Measurements from ENCODE around the gene TARBP2. TPM values are rescaled to one million over a fixed set of nuclear protein-coding genes. Genes with fewer than 3 reads are reported as not detected.

Gene TARBP2
- total RNA-seq, 1 experiment from 2014 or later, result 74.0 TPM

DNA sequence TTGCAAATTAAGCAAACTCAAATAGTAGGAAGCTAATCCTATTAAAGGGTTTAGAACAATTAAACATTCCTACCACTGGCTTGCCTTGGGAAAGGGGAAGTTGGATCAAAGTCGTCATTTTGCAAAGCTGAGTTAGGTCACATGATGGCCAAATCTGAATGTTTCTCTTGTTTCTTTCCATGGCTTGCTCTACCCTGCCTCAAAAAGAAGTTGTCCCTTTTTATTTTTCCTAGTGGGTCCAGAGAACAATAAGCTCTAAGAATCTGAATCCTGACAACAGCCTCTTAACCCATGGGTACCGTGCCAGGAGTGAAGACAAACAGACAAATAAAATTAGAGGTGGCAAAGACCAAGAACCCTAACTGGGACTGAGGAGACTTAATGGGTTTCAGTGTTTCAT, 32.4 kb downstream of the TARBP2 start:
- H3K36me3 Mint-ChIP-seq, result peaks cover 29% of the 10 kb centered on the region

DNA sequence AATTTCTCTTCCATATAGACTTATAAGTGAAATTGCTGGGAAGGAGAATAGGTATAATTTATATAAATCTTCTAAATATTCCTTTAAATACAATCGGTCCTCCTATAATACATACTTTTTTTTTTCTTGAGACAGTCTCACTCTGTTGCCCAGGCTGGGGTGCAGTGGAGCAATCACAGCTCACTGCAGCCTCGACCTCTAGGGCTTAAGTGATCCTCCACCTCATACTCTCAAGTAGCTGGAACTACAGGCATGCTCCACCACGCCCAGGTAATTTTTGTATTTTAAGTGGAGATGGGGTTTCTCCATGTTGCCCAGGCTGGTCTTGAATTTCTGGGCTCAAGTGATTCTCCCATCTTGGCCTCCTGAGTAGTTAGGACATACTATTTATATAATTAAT, 35.9 kb downstream of the TARBP2 start:
- POLR2A ChIA-PET, result no interaction called here
- CTCF ChIA-PET, result no interaction called here
- DNase-seq (ENCODE audit: low spot score), result no peak
- no peak for TF ChIP-seq ZBTB21 (CRISPR knock-in tag; IDR thresholded peaks at IDR 0.05; ENCODE audit: borderline replicate concordance)
- H3K27ac Mint-ChIP-seq, result no peak overlapping the region
- no peaks in the 10 kb centered on the region for H3K4me1 Mint-ChIP-seq
- H3K9me3 Mint-ChIP-seq, result no peaks in the 10 kb centered on the region
- no peak overlapping the region for H3K4me3 Mint-ChIP-seq
- peaks cover 26% of the 10 kb centered on the region for H3K36me3 Mint-ChIP-seq
- ATAC-seq, result no peak
- H3K27me3 Mint-ChIP-seq (ENCODE audit: low read depth), result no peaks in the 10 kb centered on the region

More for the DNA sequence above, 32.4 kb downstream of the TARBP2 start:
- no peaks in the 10 kb centered on the region for H3K4me1 Mint-ChIP-seq
- no peaks in the 10 kb centered on the region for H3K9me3 Mint-ChIP-seq
- ChIA-PET CTCF (interaction anchor here (1.1 kb wide), 1 partner anchor 10 kb away, joined by 6 read pairs; no protein-coding TSS in a partner anchor), POLR2A (no interaction called here)
- TF ChIP-seq ELF4 (CRISPR knock-in tag; IDR thresholded peaks at IDR 0.05; ENCODE audit: low read depth), result no peak
- TF ChIP-seq, protein P1, sequence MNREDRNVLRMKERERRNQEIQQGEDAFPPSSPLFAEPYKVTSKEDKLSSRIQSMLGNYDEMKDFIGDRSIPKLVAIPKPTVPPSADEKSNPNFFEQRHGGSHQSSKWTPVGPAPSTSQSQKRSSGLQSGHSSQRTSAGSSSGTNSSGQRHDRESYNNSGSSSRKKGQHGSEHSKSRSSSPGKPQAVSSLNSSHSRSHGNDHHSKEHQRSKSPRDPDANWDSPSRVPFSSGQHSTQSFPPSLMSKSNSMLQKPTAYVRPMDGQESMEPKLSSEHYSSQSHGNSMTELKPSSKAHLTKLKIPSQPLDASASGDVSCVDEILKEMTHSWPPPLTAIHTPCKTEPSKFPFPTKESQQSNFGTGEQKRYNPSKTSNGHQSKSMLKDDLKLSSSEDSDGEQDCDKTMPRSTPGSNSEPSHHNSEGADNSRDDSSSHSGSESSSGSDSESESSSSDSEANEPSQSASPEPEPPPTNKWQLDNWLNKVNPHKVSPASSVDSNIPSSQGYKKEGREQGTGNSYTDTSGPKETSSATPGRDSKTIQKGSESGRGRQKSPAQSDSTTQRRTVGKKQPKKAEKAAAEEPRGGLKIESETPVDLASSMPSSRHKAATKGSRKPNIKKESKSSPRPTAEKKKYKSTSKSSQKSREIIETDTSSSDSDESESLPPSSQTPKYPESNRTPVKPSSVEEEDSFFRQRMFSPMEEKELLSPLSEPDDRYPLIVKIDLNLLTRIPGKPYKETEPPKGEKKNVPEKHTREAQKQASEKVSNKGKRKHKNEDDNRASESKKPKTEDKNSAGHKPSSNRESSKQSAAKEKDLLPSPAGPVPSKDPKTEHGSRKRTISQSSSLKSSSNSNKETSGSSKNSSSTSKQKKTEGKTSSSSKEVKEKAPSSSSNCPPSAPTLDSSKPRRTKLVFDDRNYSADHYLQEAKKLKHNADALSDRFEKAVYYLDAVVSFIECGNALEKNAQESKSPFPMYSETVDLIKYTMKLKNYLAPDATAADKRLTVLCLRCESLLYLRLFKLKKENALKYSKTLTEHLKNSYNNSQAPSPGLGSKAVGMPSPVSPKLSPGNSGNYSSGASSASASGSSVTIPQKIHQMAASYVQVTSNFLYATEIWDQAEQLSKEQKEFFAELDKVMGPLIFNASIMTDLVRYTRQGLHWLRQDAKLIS (CRISPR knock-in tag; IDR thresholded peaks at IDR 0.05; ENCODE audit: borderline replicate concordance), result no peak
- no peak for TF ChIP-seq ZNF317 (CRISPR knock-in tag; IDR thresholded peaks at IDR 0.05; ENCODE audit: borderline replicate concordance, low read depth)
- no peak for TF ChIP-seq EMX1 (CRISPR knock-in tag; IDR thresholded peaks at IDR 0.05)
- TF ChIP-seq, protein P2, sequence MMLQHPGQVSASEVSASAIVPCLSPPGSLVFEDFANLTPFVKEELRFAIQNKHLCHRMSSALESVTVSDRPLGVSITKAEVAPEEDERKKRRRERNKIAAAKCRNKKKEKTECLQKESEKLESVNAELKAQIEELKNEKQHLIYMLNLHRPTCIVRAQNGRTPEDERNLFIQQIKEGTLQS (CRISPR knock-in tag; conservative IDR thresholded peaks at IDR 0.05), result no peak
- no peak for TF ChIP-seq OVOL2 (CRISPR knock-in tag; IDR thresholded peaks at IDR 0.05; ENCODE audit: borderline replicate concordance)
- TF ChIP-seq CBFB (CRISPR knock-in tag; IDR thresholded peaks at IDR 0.05; ENCODE audit: low read depth), result no peak
- TF ChIP-seq, protein P3, sequence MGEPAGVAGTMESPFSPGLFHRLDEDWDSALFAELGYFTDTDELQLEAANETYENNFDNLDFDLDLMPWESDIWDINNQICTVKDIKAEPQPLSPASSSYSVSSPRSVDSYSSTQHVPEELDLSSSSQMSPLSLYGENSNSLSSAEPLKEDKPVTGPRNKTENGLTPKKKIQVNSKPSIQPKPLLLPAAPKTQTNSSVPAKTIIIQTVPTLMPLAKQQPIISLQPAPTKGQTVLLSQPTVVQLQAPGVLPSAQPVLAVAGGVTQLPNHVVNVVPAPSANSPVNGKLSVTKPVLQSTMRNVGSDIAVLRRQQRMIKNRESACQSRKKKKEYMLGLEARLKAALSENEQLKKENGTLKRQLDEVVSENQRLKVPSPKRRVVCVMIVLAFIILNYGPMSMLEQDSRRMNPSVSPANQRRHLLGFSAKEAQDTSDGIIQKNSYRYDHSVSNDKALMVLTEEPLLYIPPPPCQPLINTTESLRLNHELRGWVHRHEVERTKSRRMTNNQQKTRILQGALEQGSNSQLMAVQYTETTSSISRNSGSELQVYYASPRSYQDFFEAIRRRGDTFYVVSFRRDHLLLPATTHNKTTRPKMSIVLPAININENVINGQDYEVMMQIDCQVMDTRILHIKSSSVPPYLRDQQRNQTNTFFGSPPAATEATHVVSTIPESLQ (CRISPR knock-in tag; IDR thresholded peaks at IDR 0.05), result no peak
- TF ChIP-seq ZNF219 (CRISPR knock-in tag; IDR thresholded peaks at IDR 0.05; ENCODE audit: borderline replicate concordance), result no peak
- no peak for TF ChIP-seq ZNF671 (CRISPR knock-in tag; IDR thresholded peaks at IDR 0.05)
- TF ChIP-seq, protein P4, sequence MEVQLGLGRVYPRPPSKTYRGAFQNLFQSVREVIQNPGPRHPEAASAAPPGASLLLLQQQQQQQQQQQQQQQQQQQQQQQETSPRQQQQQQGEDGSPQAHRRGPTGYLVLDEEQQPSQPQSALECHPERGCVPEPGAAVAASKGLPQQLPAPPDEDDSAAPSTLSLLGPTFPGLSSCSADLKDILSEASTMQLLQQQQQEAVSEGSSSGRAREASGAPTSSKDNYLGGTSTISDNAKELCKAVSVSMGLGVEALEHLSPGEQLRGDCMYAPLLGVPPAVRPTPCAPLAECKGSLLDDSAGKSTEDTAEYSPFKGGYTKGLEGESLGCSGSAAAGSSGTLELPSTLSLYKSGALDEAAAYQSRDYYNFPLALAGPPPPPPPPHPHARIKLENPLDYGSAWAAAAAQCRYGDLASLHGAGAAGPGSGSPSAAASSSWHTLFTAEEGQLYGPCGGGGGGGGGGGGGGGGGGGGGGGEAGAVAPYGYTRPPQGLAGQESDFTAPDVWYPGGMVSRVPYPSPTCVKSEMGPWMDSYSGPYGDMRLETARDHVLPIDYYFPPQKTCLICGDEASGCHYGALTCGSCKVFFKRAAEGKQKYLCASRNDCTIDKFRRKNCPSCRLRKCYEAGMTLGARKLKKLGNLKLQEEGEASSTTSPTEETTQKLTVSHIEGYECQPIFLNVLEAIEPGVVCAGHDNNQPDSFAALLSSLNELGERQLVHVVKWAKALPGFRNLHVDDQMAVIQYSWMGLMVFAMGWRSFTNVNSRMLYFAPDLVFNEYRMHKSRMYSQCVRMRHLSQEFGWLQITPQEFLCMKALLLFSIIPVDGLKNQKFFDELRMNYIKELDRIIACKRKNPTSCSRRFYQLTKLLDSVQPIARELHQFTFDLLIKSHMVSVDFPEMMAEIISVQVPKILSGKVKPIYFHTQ (CRISPR knock-in tag; IDR thresholded peaks at IDR 0.05), result no peak
- TF ChIP-seq ZNF121 (CRISPR knock-in tag; IDR thresholded peaks at IDR 0.05), result no peak
- no peak for TF ChIP-seq RORB (CRISPR knock-in tag; IDR thresholded peaks at IDR 0.05)
- TF ChIP-seq, protein P5, sequence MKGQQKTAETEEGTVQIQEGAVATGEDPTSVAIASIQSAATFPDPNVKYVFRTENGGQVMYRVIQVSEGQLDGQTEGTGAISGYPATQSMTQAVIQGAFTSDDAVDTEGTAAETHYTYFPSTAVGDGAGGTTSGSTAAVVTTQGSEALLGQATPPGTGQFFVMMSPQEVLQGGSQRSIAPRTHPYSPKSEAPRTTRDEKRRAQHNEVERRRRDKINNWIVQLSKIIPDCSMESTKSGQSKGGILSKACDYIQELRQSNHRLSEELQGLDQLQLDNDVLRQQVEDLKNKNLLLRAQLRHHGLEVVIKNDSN (CRISPR knock-in tag; IDR thresholded peaks at IDR 0.05), result no peak
- TF ChIP-seq, protein P6, sequence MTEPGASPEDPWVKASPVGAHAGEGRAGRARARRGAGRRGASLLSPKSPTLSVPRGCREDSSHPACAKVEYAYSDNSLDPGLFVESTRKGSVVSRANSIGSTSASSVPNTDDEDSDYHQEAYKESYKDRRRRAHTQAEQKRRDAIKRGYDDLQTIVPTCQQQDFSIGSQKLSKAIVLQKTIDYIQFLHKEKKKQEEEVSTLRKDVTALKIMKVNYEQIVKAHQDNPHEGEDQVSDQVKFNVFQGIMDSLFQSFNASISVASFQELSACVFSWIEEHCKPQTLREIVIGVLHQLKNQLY (CRISPR knock-in tag; IDR thresholded peaks at IDR 0.05), result no peak
- H3K27me3 Mint-ChIP-seq (ENCODE audit: low read depth), result no peaks in the 10 kb centered on the region
- no peak overlapping the region for H3K4me3 Mint-ChIP-seq
- ATAC-seq (no peak), DNase-seq (ENCODE audit: low spot score) (no peak)
- H3K27ac Mint-ChIP-seq, result no peak overlapping the region
